CD14-positive monocyte (primary cell): ENCODE measurements around the gene BMERB1. TPM values are rescaled to one million over a fixed set of nuclear protein-coding genes. Genes with fewer than 3 reads are reported as not detected.
"Not testable (repeated sequence)": the region's sequence is repeated elsewhere in the genome, so short reads cannot be mapped to it uniquely, and the experiment has no call there.

Source experiments
- DNase-seq, 3 donors: peaks; one replicate each; pipeline ENCODE4 v3.0.0-alpha.2; 2011 to 2022
- H2AFZ ChIP-seq: 2 replicates; pipeline ENCODE4 v1.6.0; 2012; ENCODE audit warnings: mild to moderate bottlenecking, low read depth, low read length, inconsistent platforms; ENCODE audit not compliant: insufficient read depth, poor library complexity, severe bottlenecking
- H3K27ac ChIP-seq, 2 donors: 1 replicate in 1 of 2; 2 replicates in 1 of 2; pipeline ENCODE4 v1.5.1; 2012 to 2013; ENCODE audit warnings: low read length in 2 of 2, control low read depth in 1 of 2, inconsistent platforms in 1 of 2, low read depth in 1 of 2, mild to moderate bottlenecking in 1 of 2
- H3K27me3 ChIP-seq, 2 donors: one replicate each; pipeline versions ENCODE4 v1.6.0 to v1.6.1; 2011 to 2013; ENCODE audit warnings: low read length in 2 of 2; ENCODE audit not compliant: control insufficient read depth in 2 of 2, insufficient read depth in 2 of 2
- H3K36me3 ChIP-seq, 2 donors: replicated peaks in 1 of 2; 1 replicate in 1 of 2; 2 replicates in 1 of 2; pipeline versions ENCODE4 v1.5.1 to v1.6.1; 2012 to 2013; ENCODE audit warnings: low read length in 2 of 2, control low read depth in 1 of 2, inconsistent platforms in 1 of 2, mild to moderate bottlenecking in 1 of 2; ENCODE audit not compliant: insufficient read depth in 2 of 2, control insufficient read depth in 1 of 2
- H3K4me1 ChIP-seq, 2 donors: 1 replicate in 1 of 2; 2 replicates in 1 of 2; pipeline versions ENCODE4 v1.5.1 to v1.6.1; 2012 to 2013; ENCODE audit warnings: low read length in 2 of 2, control low read depth in 1 of 2, inconsistent platforms in 1 of 2, mild to moderate bottlenecking in 1 of 2, moderate library complexity in 1 of 2; ENCODE audit not compliant: insufficient read depth in 2 of 2, control insufficient read depth in 1 of 2
- H3K4me2 ChIP-seq: replicated peaks from 2 replicates; pipeline ENCODE3; 2012; ENCODE audit warnings: low read length, moderate library complexity, mild to moderate bottlenecking; ENCODE audit not compliant: poor library complexity, severe bottlenecking; ENCODE audit errors: extremely low read depth
- H3K4me3 ChIP-seq, 3 experiments: fragments of 200-600 bp in 1 of 3; sonication (generic) in 1 of 3; replicated peaks in 1 of 3; 1 replicate in 2 of 3; 2 replicates in 1 of 3; pipeline ENCODE4 v1.5.1; 2011 to 2013; ENCODE audit warnings: low read length in 3 of 3, mild to moderate bottlenecking in 3 of 3, control low read depth in 2 of 3, low read depth in 2 of 3, inconsistent platforms in 1 of 3, moderate library complexity in 1 of 3
- H3K79me2 ChIP-seq: 2 replicates; pipeline ENCODE4 v1.6.0; 2012; ENCODE audit warnings: mild to moderate bottlenecking, control low read depth, inconsistent platforms, low read length, moderate library complexity; ENCODE audit not compliant: insufficient read depth
- H3K9ac ChIP-seq: 2 replicates; pipeline ENCODE4 v1.6.0; 2017; ENCODE audit warnings: low read length, mild to moderate bottlenecking; ENCODE audit not compliant: insufficient read depth, poor library complexity, severe bottlenecking
- H3K9me3 ChIP-seq, 2 donors: replicated peaks in 1 of 2; 1 replicate in 1 of 2; 2 replicates in 1 of 2; pipeline versions ENCODE4 v1.5.1 to v1.6.1; 2012 to 2013; ENCODE audit warnings: low read length in 2 of 2, control low read depth in 1 of 2; ENCODE audit not compliant: control insufficient read depth in 1 of 2, insufficient read depth in 1 of 2
- H4K20me1 ChIP-seq: 2 replicates; pipeline ENCODE4 v1.6.0; 2012; ENCODE audit warnings: mild to moderate bottlenecking, low read length, control low read depth, moderate library complexity; ENCODE audit not compliant: insufficient read depth
- H3K27ac Mint-ChIP-seq, 7 donors: one replicate each; pipeline ENCODE4 v1.8.0; 2020; ENCODE audit warnings: mild to moderate bottlenecking in 7 of 7, mixed read lengths in 7 of 7, moderate library complexity in 6 of 7, inconsistent platforms in 2 of 7
- H3K27me3 Mint-ChIP-seq, 3 donors: one replicate each; pipeline ENCODE4 v1.8.0; 2021 to 2022; ENCODE audit warnings: low read depth in 3 of 3, mild to moderate bottlenecking in 3 of 3, mixed read lengths in 3 of 3, moderate library complexity in 3 of 3, inconsistent platforms in 1 of 3
- H3K36me3 Mint-ChIP-seq, 2 donors: one replicate each; pipeline ENCODE4 v1.8.0; 2020; ENCODE audit warnings: mixed read lengths in 2 of 2, inconsistent platforms in 1 of 2, mild to moderate bottlenecking in 1 of 2
- H3K4me1 Mint-ChIP-seq: one replicate; pipeline ENCODE4 v1.8.0; 2020; ENCODE audit warnings: mild to moderate bottlenecking, mixed read lengths
- H3K4me3 Mint-ChIP-seq, 2 donors: one replicate each; pipeline ENCODE4 v1.8.0; 2020; ENCODE audit warnings: mild to moderate bottlenecking in 2 of 2, mixed read lengths in 2 of 2, moderate library complexity in 1 of 2
- H3K9me3 Mint-ChIP-seq, 7 donors: one replicate each; pipeline ENCODE4 v1.8.0; 2020 to 2022; ENCODE audit warnings: mixed read lengths in 7 of 7, mild to moderate bottlenecking in 6 of 7, moderate library complexity in 6 of 7, inconsistent platforms in 2 of 7
- WGBS: methylation state at CpG from one replicate; pipeline ENCODE4 v1.1.5; 2013; ENCODE audit warnings: missing lambda C conversion rate; ENCODE audit not compliant: insufficient coverage; 5-methylcytosine and 5-hydroxymethylcytosine counted together
- intact Hi-C, 2 donors: fragments of 100-400 bp; cut with micrococcal nuclease; formaldehyde crosslinking; loops; one replicate each; pipeline versions ENCODE4 v1.15.0 to v1.15.1; 2023
- polyA plus RNA-seq, 3 donors: library from polyadenylated mRNA; depleted of rRNA in 1 of 3; unstranded in 2 of 3; stranded (reverse) in 1 of 3; fragments of 300-500 nt in 2 of 3; fragments of >200 nt in 1 of 3; fragmentation: Illumina TruSeq in 2 of 3; gene quantifications; 1 replicate in 2 of 3; 2 replicates in 1 of 3; pipeline ENCODE4 v1.2.3, GENCODE V29; 2012 to 2021
- TF ChIP-seq, protein P1 (sequence below): fragments of 200-600 bp; IDR thresholded peaks from one replicate; pipeline ENCODE4 v1.8.0; 2022; ENCODE audit warnings: antibody characterized with exemption, mild to moderate bottlenecking

BMERB1 gene
- polyA plus RNA-seq, 3 donors, result 0.11 to 0.28 (median 0.11) TPM

DNA sequence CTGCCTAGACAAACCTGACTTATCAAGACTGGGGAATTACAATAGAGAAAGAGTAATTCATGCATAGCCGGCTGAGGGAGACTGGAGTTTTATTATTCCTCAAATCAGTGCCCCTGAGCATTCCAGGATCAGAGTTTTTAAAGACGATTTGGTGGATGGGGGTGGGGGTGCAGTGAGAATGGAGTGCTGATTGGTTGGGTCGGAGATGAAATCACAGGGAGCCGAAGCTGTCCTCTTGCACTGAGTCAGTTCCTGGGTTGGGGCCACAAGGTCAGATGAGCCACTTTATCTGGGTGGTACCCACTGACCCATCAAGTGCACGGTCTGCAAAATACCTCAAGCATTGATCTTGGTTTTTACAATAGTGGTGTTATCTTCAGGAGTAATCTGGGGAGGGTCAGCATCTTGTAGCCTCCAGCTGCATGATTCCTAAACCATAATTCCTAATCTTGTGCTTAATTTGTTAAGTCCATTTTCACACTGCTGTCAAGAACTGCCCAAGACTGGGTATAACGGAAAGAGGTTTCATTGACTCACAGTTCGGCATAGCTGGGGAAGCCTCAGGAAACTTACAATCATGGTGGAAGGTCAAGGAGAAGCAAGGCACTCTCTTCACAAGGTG lies 139.0 kb downstream of the BMERB1 start:
- Mint-ChIP-seq H3K9me3 (peaks cover 0 to 9% (median 4%) of the 10 kb centered on the region in 7 donors), H3K27me3 (no peaks in the 10 kb centered on the region), H3K27ac (peak overlapping the region in 3 of 7 donors; percentile 83 to 93 (median 85)), H3K4me1 (peaks cover 55% of the 10 kb centered on the region), H3K4me3 (peak overlapping the region in 1 of 2 donors; percentile 26), H3K36me3 (peaks cover 3% of the 10 kb centered on the region in 2 donors)
- H2AFZ ChIP-seq, result no peak overlapping the region
- TF ChIP-seq, protein P1, sequence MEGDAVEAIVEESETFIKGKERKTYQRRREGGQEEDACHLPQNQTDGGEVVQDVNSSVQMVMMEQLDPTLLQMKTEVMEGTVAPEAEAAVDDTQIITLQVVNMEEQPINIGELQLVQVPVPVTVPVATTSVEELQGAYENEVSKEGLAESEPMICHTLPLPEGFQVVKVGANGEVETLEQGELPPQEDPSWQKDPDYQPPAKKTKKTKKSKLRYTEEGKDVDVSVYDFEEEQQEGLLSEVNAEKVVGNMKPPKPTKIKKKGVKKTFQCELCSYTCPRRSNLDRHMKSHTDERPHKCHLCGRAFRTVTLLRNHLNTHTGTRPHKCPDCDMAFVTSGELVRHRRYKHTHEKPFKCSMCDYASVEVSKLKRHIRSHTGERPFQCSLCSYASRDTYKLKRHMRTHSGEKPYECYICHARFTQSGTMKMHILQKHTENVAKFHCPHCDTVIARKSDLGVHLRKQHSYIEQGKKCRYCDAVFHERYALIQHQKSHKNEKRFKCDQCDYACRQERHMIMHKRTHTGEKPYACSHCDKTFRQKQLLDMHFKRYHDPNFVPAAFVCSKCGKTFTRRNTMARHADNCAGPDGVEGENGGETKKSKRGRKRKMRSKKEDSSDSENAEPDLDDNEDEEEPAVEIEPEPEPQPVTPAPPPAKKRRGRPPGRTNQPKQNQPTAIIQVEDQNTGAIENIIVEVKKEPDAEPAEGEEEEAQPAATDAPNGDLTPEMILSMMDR, result no peak
- peaks cover 49 to 58% of the 10 kb centered on the region in 2 donors for H3K4me1 ChIP-seq
- peak overlapping the region in 1 of 3 experiments; percentile 31 for H3K4me3 ChIP-seq
- H3K27me3 ChIP-seq, result no peaks in the 10 kb centered on the region
- H3K79me2 ChIP-seq, result no peaks in the 10 kb centered on the region
- H3K4me2 ChIP-seq, result peak overlapping the region; percentile 14
- no peak for DNase-seq
- no peaks in the 10 kb centered on the region for H4K20me1 ChIP-seq
- H3K27ac ChIP-seq, result peak overlapping the region in 1 of 2 donors; percentile 74
- H3K36me3 ChIP-seq, result no peaks in the 10 kb centered on the region
- intact Hi-C loops, result loop anchor here in 1 of 2 donors (5.0 kb wide), 1 partner anchor 36 kb away; no protein-coding TSS in a partner anchor
- no peak overlapping the region for H3K9ac ChIP-seq
- WGBS, result 79% methylated on average over 3 of the region's 7 CpGs
- H3K9me3 ChIP-seq, result no peaks in the 10 kb centered on the region

DNA sequence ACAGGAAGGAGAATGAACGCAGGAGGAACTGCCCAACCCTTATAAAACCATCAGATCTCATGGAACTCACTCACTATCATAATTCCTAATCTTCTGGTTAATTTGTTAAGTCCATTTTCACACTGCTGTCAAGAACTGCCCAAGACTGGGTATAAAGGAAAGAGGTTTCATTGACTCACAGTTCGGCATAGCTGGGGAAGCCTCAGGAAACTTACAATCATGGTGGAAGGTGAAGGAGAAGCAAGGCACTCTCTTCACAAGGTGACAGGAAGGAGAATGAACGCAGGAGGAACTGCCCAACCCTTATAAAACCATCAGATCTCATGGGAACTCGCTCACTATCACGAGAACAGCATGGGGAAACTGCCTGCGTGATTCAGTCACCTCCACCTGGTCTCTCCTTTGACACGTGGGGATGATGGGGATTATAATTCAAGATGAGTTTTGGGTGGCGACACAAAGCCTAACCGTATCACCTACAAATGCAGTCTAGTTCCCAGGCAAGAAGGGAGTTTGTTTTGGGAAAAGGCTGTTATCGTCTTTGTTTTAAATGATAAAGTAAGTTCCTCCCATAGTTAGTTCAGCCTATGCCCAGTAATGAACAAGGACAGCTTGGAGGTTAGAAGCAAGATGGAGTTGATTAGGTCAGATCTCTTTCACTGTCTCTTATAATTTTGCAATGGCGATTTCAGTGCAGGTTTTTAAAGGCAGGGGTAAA lies 139.7 kb downstream of the BMERB1 start:
- not testable (repeated sequence) for H3K4me2 ChIP-seq, H3K9ac ChIP-seq, H3K4me3 Mint-ChIP-seq, H3K9me3 Mint-ChIP-seq, H3K36me3 Mint-ChIP-seq, H3K9me3 ChIP-seq, H3K27me3 Mint-ChIP-seq, DNase-seq, H3K4me3 ChIP-seq, H3K27me3 ChIP-seq, H3K79me2 ChIP-seq, H3K36me3 ChIP-seq, H4K20me1 ChIP-seq, H2AFZ ChIP-seq, H3K27ac ChIP-seq
- peak overlapping the region in 1 of 7 donors; percentile 61 for H3K27ac Mint-ChIP-seq
- H3K4me1 ChIP-seq, result peaks cover 49 to 58% of the 10 kb centered on the region in 2 donors
- peaks cover 55% of the 10 kb centered on the region for H3K4me1 Mint-ChIP-seq
- intact Hi-C loops, result loop anchor here in 1 of 2 donors (5.0 kb wide), 1 partner anchor 37 kb away; no protein-coding TSS in a partner anchor
- no CpG with 5 or more reads among the region's 11 CpGs for WGBS
